ENCODE results near the gene JAKMIP1.

GRCh38 chr4:6065166-6065565, 135.2 kb downstream of the JAKMIP1 start:
- TF ChIP-seq CTCF (IDR thresholded peaks at IDR 0.05), result no peak
- no peak for TF ChIP-seq EZH2 (IDR thresholded peaks at IDR 0.05)
- no peak for TF ChIP-seq EZH2phosphoT487 (IDR thresholded peaks at IDR 0.05)

Data from neural progenitor cell (in vitro differentiated cells).